ENCODE measurements around the gene LTBP4.
A peak's percentile ranks its signal among the peaks of the same experiment; 100 is the strongest.

Gene LTBP4

DNA sequence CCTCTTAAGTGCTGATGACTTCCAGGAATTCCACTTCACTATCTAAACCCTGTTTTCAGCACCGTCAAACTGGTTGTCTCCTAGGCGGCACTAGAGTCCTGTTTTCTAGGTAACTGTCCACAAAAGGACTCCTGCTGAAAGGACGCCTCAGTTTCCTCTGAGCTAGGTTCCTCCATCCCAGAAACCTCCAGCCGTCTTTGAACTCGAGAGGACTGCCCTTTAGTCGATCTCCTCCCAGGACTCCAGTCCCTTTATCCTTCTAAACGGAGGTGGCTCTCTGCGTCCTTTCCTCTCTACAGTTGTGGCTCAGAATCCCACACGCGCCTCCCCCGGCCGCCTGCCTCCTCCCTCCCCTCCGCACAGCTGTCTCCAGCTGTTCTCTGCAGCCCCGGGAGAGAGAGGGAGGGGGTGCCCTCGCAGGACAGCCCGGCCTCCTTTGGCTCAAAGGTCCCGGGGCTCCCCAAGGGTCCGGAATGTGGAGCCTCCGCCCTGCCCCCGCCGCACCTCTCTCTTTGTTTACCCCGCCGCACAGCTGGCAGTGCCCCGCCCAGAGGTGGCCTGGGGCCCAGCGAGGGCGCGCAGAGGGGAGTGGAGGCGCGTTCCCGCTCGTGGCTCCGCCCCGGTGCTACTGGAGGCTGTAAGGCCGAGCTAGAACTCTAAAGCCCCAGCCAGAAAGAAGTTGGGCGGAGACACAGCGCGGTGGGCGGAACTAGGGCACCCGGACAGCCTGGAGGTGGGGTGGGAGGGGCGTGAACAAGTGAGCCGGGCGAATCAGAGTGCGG lies 2.4 kb downstream of the LTBP4 start:
- TF ChIP-seq POLR2AphosphoS5 (IDR thresholded peaks at IDR 0.05; ENCODE audit: low read depth, low read length): no peak
- peak; percentile 44; the same call in 1 of the 2 replicates for TF ChIP-seq TAF1 (IDR thresholded peaks at IDR 0.05; ENCODE audit: borderline replicate concordance, insufficient read depth, low read length)
- peak; percentile 97 for TF ChIP-seq FOXP2 (optimal IDR thresholded peaks at IDR 0.05; ENCODE audit: borderline replicate concordance, extremely low read depth, extremely low read length, insufficient read depth)
- TF ChIP-seq SIN3A (IDR thresholded peaks at IDR 0.05; ENCODE audit: borderline replicate concordance, insufficient read depth, low read length): peak; percentile 96; the same call in 1 of the 2 replicates
- TF ChIP-seq, protein P1, sequence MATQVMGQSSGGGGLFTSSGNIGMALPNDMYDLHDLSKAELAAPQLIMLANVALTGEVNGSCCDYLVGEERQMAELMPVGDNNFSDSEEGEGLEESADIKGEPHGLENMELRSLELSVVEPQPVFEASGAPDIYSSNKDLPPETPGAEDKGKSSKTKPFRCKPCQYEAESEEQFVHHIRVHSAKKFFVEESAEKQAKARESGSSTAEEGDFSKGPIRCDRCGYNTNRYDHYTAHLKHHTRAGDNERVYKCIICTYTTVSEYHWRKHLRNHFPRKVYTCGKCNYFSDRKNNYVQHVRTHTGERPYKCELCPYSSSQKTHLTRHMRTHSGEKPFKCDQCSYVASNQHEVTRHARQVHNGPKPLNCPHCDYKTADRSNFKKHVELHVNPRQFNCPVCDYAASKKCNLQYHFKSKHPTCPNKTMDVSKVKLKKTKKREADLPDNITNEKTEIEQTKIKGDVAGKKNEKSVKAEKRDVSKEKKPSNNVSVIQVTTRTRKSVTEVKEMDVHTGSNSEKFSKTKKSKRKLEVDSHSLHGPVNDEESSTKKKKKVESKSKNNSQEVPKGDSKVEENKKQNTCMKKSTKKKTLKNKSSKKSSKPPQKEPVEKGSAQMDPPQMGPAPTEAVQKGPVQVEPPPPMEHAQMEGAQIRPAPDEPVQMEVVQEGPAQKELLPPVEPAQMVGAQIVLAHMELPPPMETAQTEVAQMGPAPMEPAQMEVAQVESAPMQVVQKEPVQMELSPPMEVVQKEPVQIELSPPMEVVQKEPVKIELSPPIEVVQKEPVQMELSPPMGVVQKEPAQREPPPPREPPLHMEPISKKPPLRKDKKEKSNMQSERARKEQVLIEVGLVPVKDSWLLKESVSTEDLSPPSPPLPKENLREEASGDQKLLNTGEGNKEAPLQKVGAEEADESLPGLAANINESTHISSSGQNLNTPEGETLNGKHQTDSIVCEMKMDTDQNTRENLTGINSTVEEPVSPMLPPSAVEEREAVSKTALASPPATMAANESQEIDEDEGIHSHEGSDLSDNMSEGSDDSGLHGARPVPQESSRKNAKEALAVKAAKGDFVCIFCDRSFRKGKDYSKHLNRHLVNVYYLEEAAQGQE (IDR thresholded peaks at IDR 0.05; ENCODE audit: insufficient read depth in 1 of 2, low read depth in 2 of 2, low read length in 2 of 2): peak in 1 of 2 experiments; percentile 54; a peak in 1 of 4 replicates

DNA sequence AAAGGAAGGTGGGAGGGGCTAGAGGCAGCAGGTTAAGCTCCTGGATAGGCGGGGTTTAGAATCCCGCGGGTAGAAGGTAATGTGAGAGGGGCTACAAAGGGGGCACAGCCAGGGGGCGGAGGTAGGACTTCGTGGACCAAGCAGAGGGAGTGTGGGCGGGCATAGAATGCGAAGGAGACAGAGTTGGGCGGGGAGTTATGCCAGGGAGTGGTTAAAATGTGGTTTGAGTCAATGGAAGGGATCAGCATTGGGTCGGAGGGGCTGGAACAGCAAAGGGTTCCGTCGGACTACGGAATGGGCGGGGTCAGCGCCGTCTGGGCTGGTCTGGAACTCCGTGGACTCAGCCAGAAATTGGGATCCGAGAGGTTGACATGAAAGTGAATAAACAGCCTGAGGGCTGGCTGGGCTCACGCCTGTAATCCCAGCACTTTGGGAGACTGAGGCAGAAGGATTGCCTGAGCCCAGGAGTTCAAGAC lies 3.0 kb downstream of the LTBP4 start:
- TF ChIP-seq SIN3A (IDR thresholded peaks at IDR 0.05; ENCODE audit: borderline replicate concordance, insufficient read depth, low read length) (no peak), POLR2AphosphoS5 (IDR thresholded peaks at IDR 0.05; ENCODE audit: low read depth, low read length) (no peak), FOXP2 (optimal IDR thresholded peaks at IDR 0.05; ENCODE audit: borderline replicate concordance, extremely low read depth, extremely low read length, insufficient read depth) (no peak), TAF1 (IDR thresholded peaks at IDR 0.05; ENCODE audit: borderline replicate concordance, insufficient read depth, low read length) (no peak)
- TF ChIP-seq, protein P1 (IDR thresholded peaks at IDR 0.05; ENCODE audit: insufficient read depth in 1 of 2, low read depth in 2 of 2, low read length in 2 of 2): no peak

DNA sequence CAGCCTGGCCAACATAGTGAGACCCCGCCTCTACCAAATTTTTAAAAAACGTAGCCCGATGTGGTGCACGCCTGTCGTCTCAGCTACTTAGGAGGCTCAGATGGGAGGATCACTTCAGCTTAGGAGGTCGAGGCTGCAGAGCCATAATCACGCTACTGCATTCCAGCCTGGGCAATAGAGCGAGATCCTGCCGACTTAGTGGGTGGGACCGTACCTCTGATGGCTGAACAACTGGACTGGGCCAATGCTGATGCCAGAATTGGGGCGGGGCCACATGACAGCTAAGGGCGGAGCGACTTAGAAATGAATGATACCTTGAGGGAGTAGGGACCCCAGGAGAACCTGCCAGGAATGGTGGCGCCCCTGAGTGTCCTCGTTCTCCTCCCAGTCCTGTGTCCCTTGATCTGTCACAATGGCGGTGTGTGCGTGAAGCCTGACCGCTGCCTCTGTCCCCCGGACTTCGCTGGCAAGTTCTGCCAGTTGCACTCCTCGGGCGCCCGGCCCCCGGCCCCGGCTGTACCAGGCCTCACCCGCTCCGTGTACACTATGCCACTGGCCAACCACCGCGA lies 3.6 kb downstream of the LTBP4 start:
- TF ChIP-seq FOXP2 (optimal IDR thresholded peaks at IDR 0.05; ENCODE audit: borderline replicate concordance, extremely low read depth, extremely low read length, insufficient read depth): no peak
- TF ChIP-seq POLR2AphosphoS5 (IDR thresholded peaks at IDR 0.05; ENCODE audit: low read depth, low read length): no peak
- no peak for TF ChIP-seq SIN3A (IDR thresholded peaks at IDR 0.05; ENCODE audit: borderline replicate concordance, insufficient read depth, low read length)
- TF ChIP-seq, protein P1 (IDR thresholded peaks at IDR 0.05; ENCODE audit: insufficient read depth in 1 of 2, low read depth in 2 of 2, low read length in 2 of 2): no peak
- no peak for TF ChIP-seq TAF1 (IDR thresholded peaks at IDR 0.05; ENCODE audit: borderline replicate concordance, insufficient read depth, low read length)

DNA sequence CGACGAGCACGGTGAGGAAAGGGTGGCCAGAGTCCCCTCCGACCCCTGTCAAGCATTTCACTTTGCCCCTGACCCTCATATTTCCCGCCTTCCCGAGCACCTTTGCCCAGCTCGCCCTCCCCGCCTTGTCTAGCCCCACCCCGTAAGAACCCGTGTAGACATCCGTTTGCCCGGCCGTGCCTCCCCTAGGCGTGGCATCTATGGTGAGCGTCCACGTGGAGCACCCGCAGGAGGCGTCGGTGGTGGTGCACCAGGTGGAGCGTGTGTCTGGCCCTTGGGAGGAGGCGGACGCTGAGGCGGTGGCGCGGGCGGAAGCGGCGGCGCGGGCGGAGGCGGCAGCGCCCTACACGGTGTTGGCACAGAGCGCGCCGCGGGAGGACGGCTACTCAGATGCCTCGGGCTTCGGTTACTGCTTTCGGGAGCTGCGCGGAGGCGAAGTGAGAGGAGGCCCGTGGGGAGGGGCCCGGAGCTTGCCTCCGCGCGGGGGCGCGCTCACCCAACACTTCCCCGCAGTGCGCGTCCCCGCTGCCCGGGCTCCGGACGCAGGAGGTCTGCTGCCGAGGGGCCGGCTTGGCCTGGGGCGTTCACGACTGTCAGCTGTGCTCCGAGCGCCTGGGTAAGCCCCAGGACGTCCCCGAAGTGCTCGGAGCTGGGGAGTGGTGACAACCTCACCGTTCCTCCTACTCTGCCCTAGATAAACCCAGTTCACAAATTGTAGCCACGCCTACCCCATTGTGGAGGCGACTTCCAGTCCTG lies 4.2 kb downstream of the LTBP4 start:
- TF ChIP-seq FOXP2 (optimal IDR thresholded peaks at IDR 0.05; ENCODE audit: borderline replicate concordance, extremely low read depth, extremely low read length, insufficient read depth) (no peak), TAF1 (IDR thresholded peaks at IDR 0.05; ENCODE audit: borderline replicate concordance, insufficient read depth, low read length) (no peak), SIN3A (IDR thresholded peaks at IDR 0.05; ENCODE audit: borderline replicate concordance, insufficient read depth, low read length) (no peak), POLR2AphosphoS5 (IDR thresholded peaks at IDR 0.05; ENCODE audit: low read depth, low read length) (no peak)
- TF ChIP-seq, protein P1 (IDR thresholded peaks at IDR 0.05; ENCODE audit: insufficient read depth in 1 of 2, low read depth in 2 of 2, low read length in 2 of 2): no peak
